ENCODE measurements around the gene CSNK1E.

CSNK1E gene

GRCh38 chr22:38289583-38290082 is 27.6 kb downstream of the CSNK1E start:
- Histone ChIP-seq H3K27ac (replicated peaks) (peak overlapping the region; percentile 67), H3K4me3 (replicated peaks; ENCODE audit: insufficient read depth, low read length) (no peak overlapping the region), H3K27me3 (ENCODE audit: insufficient read depth, poor library complexity, severe bottlenecking) (no peaks in the 10 kb centered on the region)
- no peak for TF ChIP-seq REST (IDR thresholded peaks at IDR 0.05; ENCODE audit: insufficient replicate concordance, low read depth)
- peak; percentile 15; the same call in 1 of the 2 replicates for TF ChIP-seq SPI1 (IDR thresholded peaks at IDR 0.05; ENCODE audit: borderline replicate concordance, low read depth)
- peak in 1 of 2 experiments; percentile 80 for DNase-seq (ENCODE audit: low read depth in 1 of 2, low spot score in 1 of 2)

GRCh38 chr22:38286915-38287669 is 30.1 kb downstream of the CSNK1E start:
- TF ChIP-seq CTCF (IDR thresholded peaks at IDR 0.05; ENCODE audit: insufficient read depth, low read length) = no peak
- TF ChIP-seq SPI1 (IDR thresholded peaks at IDR 0.05; ENCODE audit: borderline replicate concordance, low read depth) = no peak
- no peak for TF ChIP-seq REST (IDR thresholded peaks at IDR 0.05; ENCODE audit: insufficient replicate concordance, low read depth)
- TF ChIP-seq POLR2AphosphoS5 (IDR thresholded peaks at IDR 0.05; ENCODE audit: low read depth) = no peak
- no peak overlapping the region for H3K4me3 ChIP-seq (replicated peaks; ENCODE audit: insufficient read depth, low read length)
- no peak for DNase-seq (ENCODE audit: low read depth in 1 of 2, low spot score in 1 of 2)
- H3K27ac ChIP-seq (replicated peaks) = no peak overlapping the region
- no peaks in the 10 kb centered on the region for H3K27me3 ChIP-seq (ENCODE audit: insufficient read depth, poor library complexity, severe bottlenecking)

- Histone ChIP-seq H3K4me3 (replicated peaks; ENCODE audit: insufficient read depth, low read length) (no peak overlapping the region), H3K27ac (replicated peaks) (no peak overlapping the region), H3K27me3 (ENCODE audit: insufficient read depth, poor library complexity, severe bottlenecking) (no peaks in the 10 kb centered on the region)
- TF ChIP-seq CTCF (IDR thresholded peaks at IDR 0.05; ENCODE audit: insufficient read depth, low read length) (no peak), POLR2AphosphoS5 (IDR thresholded peaks at IDR 0.05; ENCODE audit: low read depth) (no peak), GABPA (IDR thresholded peaks at IDR 0.05; ENCODE audit: low read depth) (no peak), SPI1 (IDR thresholded peaks at IDR 0.05; ENCODE audit: borderline replicate concordance, low read depth) (no peak), REST (IDR thresholded peaks at IDR 0.05; ENCODE audit: insufficient replicate concordance, low read depth) (no peak)
- DNase-seq (ENCODE audit: low read depth in 1 of 2, low spot score in 1 of 2) = no peak
Observed at GRCh38 chr22:38285018-38285417, 32.2 kb downstream of the CSNK1E start.

Data from HL-60 (cell line).